K562 (cell line): ENCODE results near the gene SKAP1. TPM values are rescaled to one million over a fixed set of nuclear protein-coding genes. Genes with fewer than 3 reads are reported as not detected.

Experiments used
- CBFA2T3 ChIP-seq: fragments of 450-650 bp; IDR thresholded peaks from 2 replicates; pipeline ENCODE4 v1.6.1; 2017
- CHD7 ChIP-seq: fragments of 200-600 bp; sonication (generic); IDR thresholded peaks from one replicate; pipeline ENCODE4 v1.6.1; 2012; ENCODE audit warnings: mild to moderate bottlenecking, low read depth, low read length, inconsistent platforms
- LCOR ChIP-seq: sonication (generic); formaldehyde crosslinking; IDR thresholded peaks from 2 replicates; pipeline ENCODE4 v1.8.0; 2022; ENCODE audit warnings: mild to moderate bottlenecking, missing genetic modification reagents
- NCOR1 ChIP-seq: fragments of 450-650 bp; IDR thresholded peaks from 2 replicates; pipeline ENCODE4 v1.6.1; 2016; ENCODE audit warnings: mild to moderate bottlenecking, moderate library complexity
- POLR2H ChIP-seq: IDR thresholded peaks from 2 replicates; pipeline ENCODE4 v1.6.1; 2016; ENCODE audit warnings: missing genetic modification characterization, low read depth, mild to moderate bottlenecking, control low read depth, missing compliant biosample characterization, moderate library complexity
- RNF2 ChIP-seq: sonication (generic); IDR thresholded peaks from 2 replicates; pipeline ENCODE4 v1.6.1; 2016
- SMARCA4 ChIP-seq: fragments of 450-650 bp; IDR thresholded peaks from 2 replicates; pipeline ENCODE4 v1.6.1; 2016
- ZBTB2 ChIP-seq: fragments of 450-650 bp; IDR thresholded peaks from 2 replicates; pipeline ENCODE4 v1.6.1; 2016; ENCODE audit warnings: antibody characterized with exemption
- polyA plus RNA-seq, 8 experiments: library from polyadenylated mRNA; depleted of rRNA in 4 of 8; stranded (reverse) in 5 of 8; unstranded in 3 of 8; fragments of >200 nt; fragmentation: Nextera tagmentation in 2 of 8; fragmentation: Illumina TruSeq in 1 of 8; extraction: Ambion mirVana in 2 of 8; extraction: Trizol in 1 of 8; gene quantifications; 2 replicates each; pipeline versions ENCODE4 v1.2.1 to v1.2.3, GENCODE V29; 2011 to 2014; ENCODE audit warnings: inconsistent platforms in 1 of 8, missing spikeins in 1 of 8
- total RNA-seq, 7 experiments: library from RNA; depleted of rRNA in 6 of 7; stranded (reverse); fragments of >200 nt in 6 of 7; fragmentation: Illumina TruSeq in 2 of 7; extraction: Trizol in 2 of 7; gene quantifications; 2 replicates each; pipeline versions ENCODE4 v1.2.1 to v1.2.3, GENCODE V29; 2011 to 2021; ENCODE audit warnings: low replicate concordance in 1 of 7

The SKAP1 gene
- total and polyA plus RNA-seq, 9 of the 15 experiments (the other 6 are each of a cell fraction or from before 2014, with no cell fraction given) = 0.06 to 0.80 (median 0.10) TPM; not detected in 4

GRCh38 chr17:48442819-48443218 lies 12.8 kb upstream of the SKAP1 start (continued):
- TF ChIP-seq CHD7 = no peak
- no peak for TF ChIP-seq POLR2H (tag)
- peak; percentile 54; the same call in 1 of the 2 replicates for TF ChIP-seq RNF2
- TF ChIP-seq ZBTB2 = peak; percentile 60; the same call in 1 of the 2 replicates
- TF ChIP-seq NCOR1 = peak; percentile 80
- TF ChIP-seq LCOR (CRISPR knock-in tag) = no peak
- TF ChIP-seq SMARCA4 = peak; percentile 88
- peak; percentile 93 for TF ChIP-seq CBFA2T3
